ENCODE results near the gene RBSN.
A peak's percentile ranks its signal among the peaks of the same experiment; 100 is the strongest.

RBSN gene

GRCh38 chr3:15055019-15055557 is 43.9 kb downstream of the RBSN start:
- no peaks in the 10 kb centered on the region for H3K27me3 ChIP-seq (replicated peaks in 2 of 5; ENCODE audit: control insufficient read depth in 4 of 5, insufficient read depth in 5 of 5, low read length in 4 of 5)
- H3K36me3 ChIP-seq (ENCODE audit: control insufficient read depth in 4 of 4, insufficient read depth in 4 of 4, low read length in 3 of 4), result peaks cover 7 to 73% (median 50%) of the 10 kb centered on the region in 4 experiments
- WGBS (ENCODE audit: insufficient coverage), result 100% methylated on average over 5 of the region's 8 CpGs
- no peak overlapping the region for H3K4me3 ChIP-seq (ENCODE audit: control insufficient read depth in 1 of 7, extremely low read depth in 1 of 7, insufficient read depth in 4 of 7, low read depth in 2 of 7, low read length in 6 of 7)
- H3K9me3 ChIP-seq (ENCODE audit: control extremely low read depth in 1 of 5, control insufficient read depth in 4 of 5, insufficient read depth in 2 of 5, low read depth in 1 of 5, low read length in 4 of 5), result no peaks in the 10 kb centered on the region
- CTCF ChIA-PET, result no interaction called here
- peak in 1 of 3 donors; percentile 22 for DNase-seq
- no peak overlapping the region for H3K27ac ChIP-seq (ENCODE audit: insufficient read depth in 1 of 2, low read depth in 1 of 2, low read length in 2 of 2, poor library complexity in 1 of 2, severe bottlenecking in 2 of 2)
- POLR2A ChIA-PET, result no interaction called here
- peaks cover 0 to 3% (median 1%) of the 10 kb centered on the region in 4 experiments for H3K4me1 ChIP-seq (ENCODE audit: control extremely low read depth in 1 of 4, control insufficient read depth in 4 of 4, insufficient read depth in 4 of 4, low read length in 3 of 4)

GRCh38 chr3:15053541-15053940 is 45.4 kb downstream of the RBSN start:
- Histone ChIP-seq H3K4me3 (ENCODE audit: control insufficient read depth in 1 of 7, extremely low read depth in 1 of 7, insufficient read depth in 4 of 7, low read depth in 2 of 7, low read length in 6 of 7) (no peak overlapping the region), H3K36me3 (ENCODE audit: control insufficient read depth in 4 of 4, insufficient read depth in 4 of 4, low read length in 3 of 4) (peaks cover 8 to 77% (median 56%) of the 10 kb centered on the region in 4 experiments), H3K27ac (ENCODE audit: insufficient read depth in 1 of 2, low read depth in 1 of 2, low read length in 2 of 2, poor library complexity in 1 of 2, severe bottlenecking in 2 of 2) (no peak overlapping the region), H3K4me1 (ENCODE audit: control extremely low read depth in 1 of 4, control insufficient read depth in 4 of 4, insufficient read depth in 4 of 4, low read length in 3 of 4) (peaks cover 0 to 3% (median 1%) of the 10 kb centered on the region in 4 experiments), H3K9me3 (ENCODE audit: control extremely low read depth in 1 of 5, control insufficient read depth in 4 of 5, insufficient read depth in 2 of 5, low read depth in 1 of 5, low read length in 4 of 5) (no peaks in the 10 kb centered on the region), H3K27me3 (replicated peaks in 2 of 5; ENCODE audit: control insufficient read depth in 4 of 5, insufficient read depth in 5 of 5, low read length in 4 of 5) (no peaks in the 10 kb centered on the region)
- no peak for DNase-seq
- ChIA-PET CTCF (interaction anchor here (1.0 to 4.2 kb wide), 4 partner anchors 11 to 127 kb away, joined by 3 to 18 read pairs (median 7); partner anchors contain the start of gene MRPS25), POLR2A (no interaction called here)
- 80% methylated on average over 1 of the region's 4 CpGs for WGBS (ENCODE audit: insufficient coverage)

- no peaks in the 10 kb centered on the region for H3K27me3 ChIP-seq (replicated peaks in 2 of 5; ENCODE audit: control insufficient read depth in 4 of 5, insufficient read depth in 5 of 5, low read length in 4 of 5)
- no peak overlapping the region for H3K4me3 ChIP-seq (ENCODE audit: control insufficient read depth in 1 of 7, extremely low read depth in 1 of 7, insufficient read depth in 4 of 7, low read depth in 2 of 7, low read length in 6 of 7)
- peak; percentile 31 to 78 (median 53) for DNase-seq
- H3K27ac ChIP-seq (ENCODE audit: insufficient read depth in 1 of 2, low read depth in 1 of 2, low read length in 2 of 2, poor library complexity in 1 of 2, severe bottlenecking in 2 of 2), result no peak overlapping the region
- peaks cover 6 to 82% (median 54%) of the 10 kb centered on the region in 4 experiments for H3K36me3 ChIP-seq (ENCODE audit: control insufficient read depth in 4 of 4, insufficient read depth in 4 of 4, low read length in 3 of 4)
- WGBS (ENCODE audit: insufficient coverage), result 92% methylated on average over 14 of the region's 14 CpGs
- ChIA-PET POLR2A (no interaction called here), CTCF (interaction anchor here (1.0 to 4.2 kb wide), 5 partner anchors 12 to 215 kb away, joined by 3 to 18 read pairs (median 3); partner anchors contain the start of gene MRPS25)
- H3K4me1 ChIP-seq (ENCODE audit: control extremely low read depth in 1 of 4, control insufficient read depth in 4 of 4, insufficient read depth in 4 of 4, low read length in 3 of 4), result peaks cover 0 to 3% (median 1%) of the 10 kb centered on the region in 4 experiments
- H3K9me3 ChIP-seq (ENCODE audit: control extremely low read depth in 1 of 5, control insufficient read depth in 4 of 5, insufficient read depth in 2 of 5, low read depth in 1 of 5, low read length in 4 of 5), result no peaks in the 10 kb centered on the region
Measured at GRCh38 chr3:15052335-15053242, 46.4 kb downstream of the RBSN start.

GRCh38 chr3:15051531-15051930 is 47.4 kb downstream of the RBSN start:
- Histone ChIP-seq H3K4me3 (ENCODE audit: control insufficient read depth in 1 of 7, extremely low read depth in 1 of 7, insufficient read depth in 4 of 7, low read depth in 2 of 7, low read length in 6 of 7) (no peak overlapping the region), H3K36me3 (ENCODE audit: control insufficient read depth in 4 of 4, insufficient read depth in 4 of 4, low read length in 3 of 4) (peaks cover 10 to 82% (median 55%) of the 10 kb centered on the region in 4 experiments), H3K4me1 (ENCODE audit: control extremely low read depth in 1 of 4, control insufficient read depth in 4 of 4, insufficient read depth in 4 of 4, low read length in 3 of 4) (peaks cover 0 to 3% (median 1%) of the 10 kb centered on the region in 4 experiments), H3K27ac (ENCODE audit: insufficient read depth in 1 of 2, low read depth in 1 of 2, low read length in 2 of 2, poor library complexity in 1 of 2, severe bottlenecking in 2 of 2) (no peak overlapping the region), H3K27me3 (replicated peaks in 2 of 5; ENCODE audit: control insufficient read depth in 4 of 5, insufficient read depth in 5 of 5, low read length in 4 of 5) (no peaks in the 10 kb centered on the region), H3K9me3 (ENCODE audit: control extremely low read depth in 1 of 5, control insufficient read depth in 4 of 5, insufficient read depth in 2 of 5, low read depth in 1 of 5, low read length in 4 of 5) (no peaks in the 10 kb centered on the region)
- ChIA-PET POLR2A (interaction anchor here (0.7 kb wide), 1 partner anchor 13 kb away, joined by 3 read pairs; no protein-coding TSS in a partner anchor), CTCF (interaction anchor here (0.7 to 4.2 kb wide), 12 partner anchors 9 to 216 kb away, joined by 3 to 18 read pairs (median 4); partner anchors contain the start of gene MRPS25)
- 88% methylated on average over 1 of the region's 1 CpG for WGBS (ENCODE audit: insufficient coverage)
- DNase-seq, result peak; percentile 25 to 56 (median 46)

- peaks cover 0 to 3% (median 1%) of the 10 kb centered on the region in 4 experiments for H3K4me1 ChIP-seq (ENCODE audit: control extremely low read depth in 1 of 4, control insufficient read depth in 4 of 4, insufficient read depth in 4 of 4, low read length in 3 of 4)
- H3K4me3 ChIP-seq (ENCODE audit: control insufficient read depth in 1 of 7, extremely low read depth in 1 of 7, insufficient read depth in 4 of 7, low read depth in 2 of 7, low read length in 6 of 7), result no peak overlapping the region
- CTCF ChIA-PET, result interaction anchor here (1.0 to 4.2 kb wide), 7 partner anchors 10 to 127 kb away, joined by 3 to 18 read pairs (median 7); partner anchors contain the start of gene MRPS25
Measured at GRCh38 chr3:15050405-15051092, 48.4 kb downstream of the RBSN start.

GRCh38 chr3:15049584-15049983 is 49.4 kb downstream of the RBSN start:
- POLR2A ChIA-PET, result no interaction called here
- no peaks in the 10 kb centered on the region for H3K27me3 ChIP-seq (replicated peaks in 2 of 5; ENCODE audit: control insufficient read depth in 4 of 5, insufficient read depth in 5 of 5, low read length in 4 of 5)
- CTCF ChIA-PET, result interaction anchor here (1.8 to 3.1 kb wide), 2 partner anchors 11 to 126 kb away, joined by 7 to 9 read pairs; no protein-coding TSS in a partner anchor

More at GRCh38 chr3:15050405-15051092, 48.4 kb downstream of the RBSN start:
- DNase-seq, result peak in 1 of 3 donors; percentile 27
- peaks cover 17 to 86% (median 59%) of the 10 kb centered on the region in 4 experiments for H3K36me3 ChIP-seq (ENCODE audit: control insufficient read depth in 4 of 4, insufficient read depth in 4 of 4, low read length in 3 of 4)
- POLR2A ChIA-PET, result interaction anchor here (0.7 kb wide), 1 partner anchor 14 kb away, joined by 3 read pairs; no protein-coding TSS in a partner anchor
- 90% methylated on average over 3 of the region's 3 CpGs for WGBS (ENCODE audit: insufficient coverage)
- H3K9me3 ChIP-seq (ENCODE audit: control extremely low read depth in 1 of 5, control insufficient read depth in 4 of 5, insufficient read depth in 2 of 5, low read depth in 1 of 5, low read length in 4 of 5), result no peaks in the 10 kb centered on the region
- H3K27me3 ChIP-seq (replicated peaks in 2 of 5; ENCODE audit: control insufficient read depth in 4 of 5, insufficient read depth in 5 of 5, low read length in 4 of 5), result no peaks in the 10 kb centered on the region
- H3K27ac ChIP-seq (ENCODE audit: insufficient read depth in 1 of 2, low read depth in 1 of 2, low read length in 2 of 2, poor library complexity in 1 of 2, severe bottlenecking in 2 of 2), result no peak overlapping the region

More at GRCh38 chr3:15049584-15049983, 49.4 kb downstream of the RBSN start:
- peaks cover 21 to 89% (median 64%) of the 10 kb centered on the region in 4 experiments for H3K36me3 ChIP-seq (ENCODE audit: control insufficient read depth in 4 of 4, insufficient read depth in 4 of 4, low read length in 3 of 4)
- no peak overlapping the region for H3K4me3 ChIP-seq (ENCODE audit: control insufficient read depth in 1 of 7, extremely low read depth in 1 of 7, insufficient read depth in 4 of 7, low read depth in 2 of 7, low read length in 6 of 7)
- no peaks in the 10 kb centered on the region for H3K9me3 ChIP-seq (ENCODE audit: control extremely low read depth in 1 of 5, control insufficient read depth in 4 of 5, insufficient read depth in 2 of 5, low read depth in 1 of 5, low read length in 4 of 5)
- DNase-seq, result no peak
- H3K27ac ChIP-seq (ENCODE audit: insufficient read depth in 1 of 2, low read depth in 1 of 2, low read length in 2 of 2, poor library complexity in 1 of 2, severe bottlenecking in 2 of 2), result no peak overlapping the region
- WGBS (ENCODE audit: insufficient coverage), result 100% methylated on average over 2 of the region's 2 CpGs
- peaks cover under 1 to 4% (median 2%) of the 10 kb centered on the region in 4 experiments for H3K4me1 ChIP-seq (ENCODE audit: control extremely low read depth in 1 of 4, control insufficient read depth in 4 of 4, insufficient read depth in 4 of 4, low read length in 3 of 4)
